T-helper 9 cell (primary cell): Measurements from ENCODE around the gene PROZ.
"Not testable (repeated sequence)": the region's sequence is repeated elsewhere in the genome, so short reads cannot be mapped to it uniquely, and the experiment has no call there.

Experiments
- DNase-seq: peaks from one replicate; pipeline ENCODE4 v3.0.0-alpha.2; 2020
- total RNA-seq, 2 donors: gene quantifications; one replicate each; lab custom pipeline; 2026; lab: John Stamatoyannopoulos, UW

The PROZ gene
- 0 reads per million in 2 donors for total RNA-seq

GRCh38 chr13:113157929-113158747 lies at the start of gene PROZ:
PROZ (plus strand) TSS chr13:113158648; CDS start chr13:113158661, 13 bp downstream.
- no peak for DNase-seq

DNA sequence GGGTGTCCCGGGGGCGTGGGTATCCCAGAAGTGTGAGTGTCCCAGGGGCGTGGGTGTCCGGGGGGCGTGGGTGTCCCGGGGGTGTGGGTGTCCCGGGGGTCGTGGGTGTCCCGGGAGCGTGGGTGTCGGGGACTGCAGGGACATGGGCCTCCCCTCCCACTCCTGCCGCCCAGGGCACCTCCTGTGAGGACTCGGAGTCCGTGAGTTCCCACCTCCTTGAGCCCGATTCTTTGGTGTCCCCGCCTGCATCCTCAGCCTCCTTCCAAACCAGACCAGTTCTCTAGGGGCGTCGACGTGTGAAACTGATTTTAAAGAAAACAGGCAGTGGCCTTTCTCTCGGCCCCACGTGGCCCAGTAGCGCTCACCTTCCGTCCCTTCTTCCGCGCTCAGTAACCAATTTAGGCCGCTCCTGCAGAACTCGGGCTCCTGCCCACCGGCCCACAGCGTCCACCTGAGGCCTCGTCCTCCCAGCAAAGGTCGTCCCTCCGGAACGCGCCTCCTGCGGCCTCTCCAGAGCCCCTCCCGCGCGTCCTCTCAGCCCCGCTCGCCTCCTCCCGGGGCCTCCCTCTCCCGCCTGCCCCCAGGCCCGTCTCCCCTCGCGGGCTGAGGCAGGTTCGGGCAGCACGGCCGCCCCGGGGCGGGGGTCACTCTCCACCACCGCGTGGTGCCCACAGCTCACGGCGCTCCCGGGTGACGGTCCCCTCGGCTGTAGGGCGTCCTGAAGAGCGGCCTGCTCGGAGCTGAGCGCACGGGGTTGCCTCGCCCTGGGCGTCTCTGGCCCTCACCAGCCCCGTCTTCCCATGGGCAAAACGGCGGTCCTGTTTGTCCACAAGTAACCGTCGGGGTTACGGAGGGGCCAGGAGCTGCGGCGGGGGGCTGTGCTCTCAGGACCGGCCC lies 49.0 kb upstream of the PROZ start:
- no peak for DNase-seq

DNA sequence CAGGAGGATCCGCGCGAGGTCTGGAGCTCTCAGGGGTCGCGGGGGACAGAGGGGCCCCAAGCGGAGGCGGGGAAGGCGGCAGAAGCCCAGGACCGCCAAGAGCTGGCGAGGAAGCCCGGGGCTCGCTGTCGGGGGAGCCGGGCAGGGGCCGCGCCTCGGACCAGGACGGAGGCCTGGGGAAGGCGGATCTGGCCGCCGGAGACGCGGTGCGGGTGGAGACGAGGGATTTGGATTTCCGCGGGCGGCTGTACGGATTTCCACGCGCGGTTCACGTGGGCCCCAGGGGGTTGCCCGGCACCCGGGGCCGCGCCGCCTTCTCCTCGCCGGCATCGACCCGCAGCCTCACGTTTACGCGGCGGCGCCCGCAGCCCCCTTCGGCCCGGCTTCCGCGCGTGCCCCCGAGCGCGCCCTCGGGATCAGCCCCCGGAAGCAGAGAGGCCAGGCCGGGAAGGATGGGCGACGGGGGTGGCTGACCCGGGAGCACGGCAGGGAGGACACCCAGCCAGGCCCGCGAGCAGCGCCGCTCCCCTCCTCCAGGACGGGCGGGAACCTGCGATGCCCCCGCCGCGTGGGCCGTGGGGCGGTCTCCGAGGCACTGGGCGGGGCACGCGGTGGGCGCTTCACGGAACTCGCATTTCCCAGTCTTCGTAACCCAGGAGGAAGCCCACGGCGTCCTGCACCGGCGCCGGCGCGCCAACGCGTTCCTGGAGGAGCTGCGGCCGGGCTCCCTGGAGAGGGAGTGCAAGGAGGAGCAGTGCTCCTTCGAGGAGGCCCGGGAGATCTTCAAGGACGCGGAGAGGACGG lies 48.2 kb upstream of the PROZ start:
- DNase-seq = no peak

DNA sequence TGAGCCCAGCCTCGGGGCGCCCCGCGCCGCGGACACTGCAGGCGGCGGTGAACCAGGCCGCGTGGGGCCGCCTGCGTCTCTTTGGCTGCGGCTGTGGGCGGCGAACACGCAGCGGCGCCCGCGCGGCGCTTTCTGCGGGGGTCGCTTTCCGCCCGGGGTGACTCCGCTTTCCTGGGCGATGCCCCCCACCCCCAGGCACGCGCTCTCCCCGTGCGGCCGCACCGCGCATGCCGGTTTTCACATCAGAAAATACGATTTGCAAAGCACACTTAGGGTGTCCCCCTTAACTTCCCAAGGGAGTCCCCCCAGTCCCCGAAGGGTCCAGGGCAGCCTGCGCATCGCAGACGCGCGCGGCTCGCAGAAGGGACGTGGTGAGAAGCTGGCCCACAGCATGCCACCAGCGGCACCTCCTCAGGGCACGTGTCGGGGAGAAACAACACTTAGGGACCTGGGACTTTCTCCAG lies 47.6 kb upstream of the PROZ start:
- no peak for DNase-seq

DNA sequence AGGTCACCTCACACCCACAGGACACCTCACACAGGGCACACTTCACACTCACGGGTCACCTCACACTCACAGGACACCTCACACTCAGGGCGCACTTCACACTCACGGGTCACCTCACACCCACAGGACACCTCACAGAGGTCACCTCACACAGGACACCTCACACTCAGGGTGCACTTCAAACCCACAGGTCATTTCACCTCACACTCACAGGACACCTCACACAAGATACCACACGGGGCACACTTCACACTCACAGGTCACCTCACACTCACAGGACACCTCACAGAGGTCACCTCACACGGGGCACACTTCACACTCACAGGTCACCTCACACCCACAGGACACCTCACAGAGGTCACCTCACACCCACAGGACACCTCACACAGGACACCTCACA lies 46.6 kb upstream of the PROZ start:
- DNase-seq = not testable (repeated sequence)

DNA sequence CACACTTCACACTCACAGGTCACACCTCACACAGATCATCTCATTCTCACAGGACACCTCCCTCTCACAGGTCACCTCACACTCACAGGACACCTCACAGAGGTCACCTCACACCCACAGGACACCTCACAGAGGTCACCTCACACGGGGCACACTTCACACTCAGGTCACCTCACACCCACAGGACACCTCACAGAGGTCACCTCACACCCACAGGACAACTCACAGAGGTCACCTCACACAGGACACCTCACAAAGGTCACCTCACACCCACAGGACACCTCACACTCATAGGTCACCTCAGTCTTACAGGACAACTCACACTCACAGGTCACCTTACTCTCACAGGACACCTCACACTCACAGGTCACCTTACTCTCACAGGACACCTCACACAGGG lies 46.0 kb upstream of the PROZ start:
- not testable (repeated sequence) for DNase-seq

DNA sequence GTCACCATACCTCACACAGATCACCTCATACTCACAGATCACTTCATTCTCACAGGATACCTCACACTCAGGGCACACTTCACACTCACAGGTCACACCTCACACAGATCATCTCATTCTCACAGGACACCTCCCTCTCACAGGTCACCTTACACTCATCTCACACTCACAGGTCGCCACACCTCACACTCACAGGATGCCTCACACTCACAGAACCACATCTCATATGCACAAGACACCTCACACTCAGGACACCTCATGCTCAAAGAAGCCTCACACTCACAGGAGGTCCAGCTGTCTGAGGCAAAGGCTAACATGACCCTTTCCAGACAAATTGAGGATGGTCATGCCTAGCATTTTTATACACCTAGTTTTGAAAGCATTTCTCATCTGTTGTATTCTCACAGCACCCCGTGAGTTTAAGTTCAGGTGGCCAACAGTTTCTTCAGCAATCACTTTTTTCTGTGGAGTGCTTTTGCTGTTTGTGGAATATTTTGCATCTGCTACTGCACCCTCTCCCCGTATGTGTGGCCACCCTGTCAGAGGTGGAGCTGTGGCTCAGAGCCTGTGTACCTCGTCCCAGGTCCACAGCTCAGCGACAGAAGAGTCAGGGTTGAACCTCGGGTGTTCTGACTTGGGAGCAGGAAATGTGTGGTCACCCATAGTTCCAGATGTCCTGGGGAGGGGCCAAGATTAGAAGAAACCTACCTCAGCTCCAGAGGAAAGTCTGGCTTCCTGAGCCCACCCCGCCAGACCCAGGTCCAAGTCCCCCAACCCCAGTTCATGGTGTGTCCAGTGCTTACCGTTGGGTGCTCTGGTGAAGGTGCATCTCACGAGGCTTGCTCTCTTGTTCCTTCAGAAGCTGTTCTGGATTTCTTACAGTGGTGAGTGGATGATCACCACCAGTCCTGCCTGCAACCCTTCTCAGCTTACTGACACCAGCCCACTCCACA lies 45.3 kb upstream of the PROZ start:
- DNase-seq = no peak

DNA sequence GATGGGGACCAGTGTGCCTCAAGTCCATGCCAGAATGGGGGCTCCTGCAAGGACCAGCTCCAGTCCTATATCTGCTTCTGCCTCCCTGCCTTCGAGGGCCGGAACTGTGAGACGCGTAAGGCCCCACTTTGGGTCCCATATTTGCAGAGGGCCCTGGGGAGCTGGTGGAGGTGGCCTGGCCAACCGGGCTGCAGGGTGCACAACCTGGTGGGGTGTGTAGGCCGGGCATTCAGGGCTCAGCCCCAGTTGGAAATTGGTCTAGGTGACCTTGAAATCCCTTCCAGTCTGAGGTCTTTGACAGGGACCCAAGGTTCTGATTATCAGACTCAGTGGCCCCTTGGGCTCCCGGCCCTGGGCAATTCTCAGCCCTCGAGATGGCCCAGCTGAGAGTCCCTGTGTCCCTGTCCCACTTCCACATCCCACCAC lies 44.6 kb upstream of the PROZ start:
- DNase-seq = no peak

GRCh38 chr13:113114511-113115362 lies 43.7 kb upstream of the PROZ start:
- no peak for DNase-seq

DNA sequence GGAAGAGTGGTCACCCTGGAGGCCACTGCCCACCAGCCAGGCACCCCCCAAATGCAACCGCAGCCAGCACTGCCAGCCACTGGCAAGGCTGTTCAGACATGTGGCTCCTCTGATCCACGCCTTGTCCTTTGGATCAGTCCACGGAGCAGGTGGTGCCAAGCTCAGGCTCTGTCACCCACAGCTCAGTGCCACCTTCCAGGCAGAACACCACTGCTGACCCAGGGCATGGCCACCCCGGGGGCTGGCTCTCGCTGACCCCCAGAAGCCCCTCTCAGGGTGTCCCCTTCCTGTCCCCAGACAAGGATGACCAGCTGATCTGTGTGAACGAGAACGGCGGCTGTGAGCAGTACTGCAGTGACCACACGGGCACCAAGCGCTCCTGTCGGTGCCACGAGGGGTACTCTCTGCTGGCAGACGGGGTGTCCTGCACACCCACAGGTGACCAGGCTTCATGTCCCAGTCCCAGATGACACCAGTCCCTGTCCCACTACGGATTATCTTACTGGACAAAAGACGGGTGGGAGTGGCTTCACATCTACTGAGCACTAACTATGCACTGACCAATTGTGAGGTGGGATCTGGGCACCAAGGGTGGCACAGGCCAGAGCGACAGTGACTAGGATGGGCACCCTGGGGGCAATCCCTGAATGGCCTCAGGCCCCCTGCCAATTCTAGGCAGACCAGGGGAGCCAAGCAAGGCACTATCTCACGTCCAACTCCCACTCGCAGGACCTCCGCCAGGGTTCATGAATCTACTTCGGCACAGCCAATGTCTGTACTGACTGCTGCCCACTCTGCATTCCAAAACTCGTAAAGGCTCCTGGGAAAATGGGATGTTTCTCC lies 42.9 kb upstream of the PROZ start:
- no peak for DNase-seq

DNA sequence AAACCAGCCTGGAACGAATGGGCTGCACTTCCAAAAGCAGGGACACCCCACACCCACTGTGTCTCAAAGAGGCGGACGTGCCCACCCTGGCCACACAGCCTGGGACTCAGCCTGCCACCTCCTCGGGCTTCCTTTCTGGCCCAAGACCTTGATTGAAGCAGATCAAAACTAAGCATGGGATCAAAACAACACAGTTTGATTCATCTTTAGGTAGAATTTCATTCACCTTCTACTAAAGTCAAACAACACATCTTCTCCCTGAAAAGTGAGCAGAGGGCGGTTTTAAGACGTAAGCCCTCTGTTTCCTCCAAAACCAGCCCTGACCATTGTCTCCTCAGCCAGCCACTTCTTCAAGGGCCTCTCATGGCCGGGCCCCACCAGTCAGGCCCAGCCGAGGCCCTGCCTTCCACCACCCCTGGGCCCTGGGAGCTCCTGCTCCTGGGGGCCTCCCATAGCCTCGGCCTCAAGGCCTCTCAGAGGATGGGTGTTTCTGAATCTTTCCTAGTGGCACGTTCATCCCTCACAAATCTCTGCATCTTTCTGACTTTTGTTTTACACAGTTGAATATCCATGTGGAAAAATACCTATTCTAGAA lies 42.1 kb upstream of the PROZ start:
- DNase-seq = no peak

GRCh38 chr13:113116871-113117271 lies 41.6 kb upstream of the PROZ start:
- DNase-seq = no peak

- no peak for DNase-seq
Measured at GRCh38 chr13:113117335-113117872, 41.0 kb upstream of the PROZ start.

DNA sequence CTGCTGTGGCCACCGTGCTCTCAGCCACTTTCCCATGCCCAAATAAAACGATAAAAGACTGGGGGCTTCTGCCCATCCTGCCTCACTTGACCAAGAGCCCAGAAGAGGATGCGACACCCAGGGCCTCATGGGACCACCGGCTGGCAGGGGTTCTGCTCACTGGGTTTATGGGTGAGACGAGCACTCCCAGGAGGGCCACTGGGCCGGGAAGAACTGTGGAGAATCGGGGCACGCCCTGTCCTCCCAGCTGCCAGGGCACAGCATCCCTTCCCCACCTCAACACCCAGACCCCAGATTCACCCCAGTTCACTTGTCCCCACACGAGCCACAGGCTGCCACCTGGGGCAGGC lies 40.6 kb upstream of the PROZ start:
- DNase-seq = no peak

GRCh38 chr13:113118261-113119021 lies 40.0 kb upstream of the PROZ start:
- DNase-seq = no peak

DNA sequence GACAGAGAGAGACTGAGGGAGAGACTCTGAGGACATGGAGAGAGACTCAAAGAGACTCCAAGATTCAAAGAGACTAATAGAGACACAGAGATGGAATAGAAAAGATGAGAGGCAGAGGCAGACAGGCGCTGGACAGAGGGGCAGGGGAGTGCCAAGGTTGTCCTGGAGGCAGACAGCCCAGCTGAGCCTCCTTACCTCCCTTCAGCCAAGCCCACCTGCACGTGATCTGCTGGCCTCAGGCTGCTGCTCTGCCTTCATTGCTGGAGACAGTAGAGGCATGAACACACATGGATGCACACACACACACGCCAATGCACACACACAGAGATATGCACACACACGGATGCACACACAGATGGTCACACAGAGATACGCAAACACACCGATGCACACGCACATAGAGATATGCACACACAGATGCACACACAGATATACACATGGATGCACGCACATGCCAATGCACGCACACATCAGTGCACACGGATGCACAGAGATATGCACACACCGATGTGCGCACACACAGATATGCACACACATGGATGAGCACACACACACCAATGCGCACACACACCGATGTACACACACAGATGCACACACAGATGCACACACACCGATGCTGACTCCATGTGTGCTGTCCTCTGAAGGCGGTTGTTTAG lies 39.2 kb upstream of the PROZ start:
- no peak for DNase-seq

- DNase-seq = no peak
Measured at GRCh38 chr13:113119822-113120189, 38.6 kb upstream of the PROZ start.
